Neural cell (in vitro differentiated cells): Measurements from ENCODE around the gene F12. TPM values are rescaled to one million over a fixed set of nuclear protein-coding genes. Genes with fewer than 3 reads are reported as not detected.
A peak's percentile ranks its signal among the peaks of the same experiment; 100 is the strongest.

ENCODE experiments used
- H2AFZ ChIP-seq: fragments of 200-600, 300-800 bp; sonication (generic), shearing (Covaris generic); 2 replicates; pipeline ENCODE4 v1.6.0; 2014; ENCODE audit warnings: low read depth, mild to moderate bottlenecking, antibody characterized with exemption, low read length, moderate library complexity
- H3F3A ChIP-seq: fragments of 200-600 bp; shearing (Covaris generic); 2 replicates; pipeline ENCODE4 v1.6.1; 2016; ENCODE audit warnings: mild to moderate bottlenecking, moderate library complexity, mixed read lengths, antibody characterized with exemption, low read length; ENCODE audit not compliant: insufficient read depth, poor library complexity, severe bottlenecking
- H3K27ac ChIP-seq: fragments of 200-600, 300-800 bp; sonication (generic), shearing (Covaris generic); 2 replicates; pipeline ENCODE4 v1.5.1; 2014; ENCODE audit warnings: mild to moderate bottlenecking, low read length, moderate library complexity
- H3K27me3 ChIP-seq: fragments of 300-800, 200-600 bp; sonication (generic), shearing (Covaris generic); 2 replicates; pipeline ENCODE4 v1.6.0; 2014; ENCODE audit warnings: mild to moderate bottlenecking, low read depth, low read length, moderate library complexity; ENCODE audit not compliant: insufficient read depth
- H3K36me3 ChIP-seq: fragments of 300-800, 200-600 bp; sonication (generic), shearing (Covaris generic); 2 replicates; pipeline ENCODE4 v1.5.1; 2014; ENCODE audit warnings: mild to moderate bottlenecking, antibody characterized with exemption, low read length, moderate library complexity; ENCODE audit not compliant: insufficient read depth
- H3K4me2 ChIP-seq: fragments of 300-800, 200-600 bp; sonication (generic), shearing (Covaris generic); 2 replicates; pipeline ENCODE4 v1.6.0; 2014; ENCODE audit warnings: mild to moderate bottlenecking, low read length
- H3K4me3 ChIP-seq: fragments of 300-800, 200-600 bp; sonication (generic), shearing (Covaris generic); 2 replicates; pipeline ENCODE4 v1.5.1; 2014; ENCODE audit warnings: mild to moderate bottlenecking, low read length, moderate library complexity
- H3K79me2 ChIP-seq: fragments of 200-600 bp; shearing (Covaris generic); replicated peaks from 2 replicates; pipeline ENCODE4 v1.6.0; 2014; ENCODE audit warnings: mild to moderate bottlenecking, low read length, moderate library complexity; ENCODE audit not compliant: insufficient read depth
- H3K9ac ChIP-seq: fragments of 300-800, 200-600 bp; sonication (generic), shearing (Covaris generic); 2 replicates; pipeline ENCODE4 v1.6.1; 2016; ENCODE audit warnings: mild to moderate bottlenecking, low read length, mixed read lengths
- H3K9me2 ChIP-seq: fragments of 200-600 bp; shearing (Covaris generic); 2 replicates; pipeline ENCODE4 v1.6.1; 2016; ENCODE audit warnings: mild to moderate bottlenecking, low read length, mixed read lengths; ENCODE audit not compliant: insufficient read depth
- H3K9me3 ChIP-seq: fragments of 200-600, 300-800 bp; sonication (generic), shearing (Covaris generic); 2 replicates; pipeline ENCODE4 v1.6.1; 2016; ENCODE audit warnings: mild to moderate bottlenecking, mixed run types, low read length, moderate library complexity, mixed read lengths
- H4K20me1 ChIP-seq: fragments of 200-600 bp; shearing (Covaris generic); 2 replicates; pipeline ENCODE4 v1.6.1; 2016; ENCODE audit warnings: mild to moderate bottlenecking, mixed run types; ENCODE audit not compliant: insufficient read depth
- CTCF ChIP-seq: fragments of 450-650 bp; IDR thresholded peaks from 2 replicates; pipeline ENCODE4 v1.5.1; 2014; ENCODE audit warnings: antibody characterized with exemption, mild to moderate bottlenecking, moderate library complexity; ENCODE audit not compliant: poor library complexity, severe bottlenecking
- EP300 ChIP-seq: fragments of 450-650 bp; conservative IDR thresholded peaks from 2 replicates; pipeline ENCODE4 v1.6.1; 2014; ENCODE audit warnings: antibody characterized with exemption, mild to moderate bottlenecking, moderate library complexity; ENCODE audit not compliant: poor library complexity, severe bottlenecking
- EZH2 ChIP-seq: fragments of 200-600, 300-800 bp; shearing (Covaris generic), sonication (generic); IDR thresholded peaks from 2 replicates; pipeline ENCODE4 v1.6.1; 2014; ENCODE audit warnings: antibody characterized with exemption, low read length, borderline replicate concordance, mild to moderate bottlenecking; ENCODE audit not compliant: insufficient read depth, poor library complexity, severe bottlenecking
- MXI1 ChIP-seq: fragments of 450-650 bp; conservative IDR thresholded peaks from 2 replicates; pipeline ENCODE4 v1.6.1; 2014; ENCODE audit warnings: antibody characterized with exemption, mild to moderate bottlenecking; ENCODE audit not compliant: poor library complexity, severe bottlenecking
- POLR2AphosphoS5 ChIP-seq: IDR thresholded peaks from 2 replicates; pipeline ENCODE4 v1.6.1; 2012
- RAD21 ChIP-seq: fragments of 450-650 bp; conservative IDR thresholded peaks from 2 replicates; pipeline ENCODE4 v1.6.1; 2014; ENCODE audit warnings: antibody characterized with exemption, mild to moderate bottlenecking, moderate library complexity
- REST ChIP-seq: IDR thresholded peaks from 2 replicates; pipeline ENCODE4 v1.6.1; 2012; ENCODE audit warnings: borderline replicate concordance
- SMC3 ChIP-seq: fragments of 450-650 bp; conservative IDR thresholded peaks from 2 replicates; pipeline ENCODE4 v1.6.1; 2014; ENCODE audit warnings: antibody characterized with exemption, mild to moderate bottlenecking, moderate library complexity; ENCODE audit not compliant: poor library complexity
- TAF1 ChIP-seq: IDR thresholded peaks from 2 replicates; pipeline ENCODE4 v1.6.1; 2012; ENCODE audit warnings: low read depth
- polyA plus RNA-seq: library from polyadenylated mRNA; depleted of rRNA; stranded (reverse); fragments of >200 nt; gene quantifications from 2 replicates; pipeline ENCODE4 v1.2.3, GENCODE V29; 2014

The F12 gene
- polyA plus RNA-seq, 1 donor from 2014 or later, result 1.4 TPM

GRCh38 chr5:177359860-177360259 lies 49.5 kb downstream of the F12 start:
- Histone ChIP-seq H3K36me3 (no peaks in the 10 kb centered on the region), H3K4me2 (peak overlapping the region; percentile 51), H4K20me1 (no peaks in the 10 kb centered on the region), H3F3A (no peaks in the 10 kb centered on the region), H3K9me2 (no peaks in the 10 kb centered on the region), H3K79me2 (no peaks in the 10 kb centered on the region), H3K27me3 (peaks cover 4% of the 10 kb centered on the region), H3K9me3 (no peaks in the 10 kb centered on the region), H3K9ac (peak overlapping the region; percentile 61), H3K27ac (peak overlapping the region; percentile 93), H2AFZ (peak overlapping the region; percentile 4), H3K4me3 (peak overlapping the region; percentile 45)
- TF ChIP-seq TAF1, result no peak
- TF ChIP-seq POLR2AphosphoS5, result peak; percentile 79
- TF ChIP-seq EP300, result peak; percentile 98
- no peak for TF ChIP-seq SMC3
- peak; percentile 20 for TF ChIP-seq RAD21
- TF ChIP-seq CTCF, result no peak
- TF ChIP-seq REST, result peak; percentile 61

- H3K27me3 ChIP-seq, result peaks cover 4% of the 10 kb centered on the region
Observed at GRCh38 chr5:177359451-177359851, 49.9 kb downstream of the F12 start.

More at GRCh38 chr5:177359451-177359851, 49.9 kb downstream of the F12 start:
- Histone ChIP-seq H3K36me3 (no peaks in the 10 kb centered on the region), H3K27ac (peak overlapping the region; percentile 93), H3K79me2 (no peaks in the 10 kb centered on the region), H2AFZ (peak overlapping the region; percentile 4), H3K9me3 (no peaks in the 10 kb centered on the region), H3K4me3 (peak overlapping the region; percentile 45), H4K20me1 (no peaks in the 10 kb centered on the region), H3F3A (no peaks in the 10 kb centered on the region), H3K9me2 (no peaks in the 10 kb centered on the region), H3K9ac (peak overlapping the region; percentile 61), H3K4me2 (peak overlapping the region; percentile 51)
- TF ChIP-seq POLR2AphosphoS5 (no peak), CTCF (no peak), MXI1 (no peak), EZH2 (no peak), REST (no peak), EP300 (no peak), RAD21 (no peak), TAF1 (no peak), SMC3 (no peak)
